Middle frontal gyrus (tissue), 1 donor: ENCODE data around the gene C1orf74.
A peak's percentile ranks its signal among the peaks of the same experiment; 100 is the strongest.

Experiments
- DNase-seq: peaks from one replicate; pipeline ENCODE4 v3.0.0-alpha.2; 2015; ENCODE audit warnings: low spot score; ENCODE audit errors: extremely low spot score

The C1orf74 gene

GRCh38 chr1:209747580-209748262 lies 36.6 kb downstream of the C1orf74 start:
- DNase-seq = peak; percentile 60

- DNase-seq = no peak
Measured at GRCh38 chr1:209746451-209747165, 37.8 kb downstream of the C1orf74 start.

DNA sequence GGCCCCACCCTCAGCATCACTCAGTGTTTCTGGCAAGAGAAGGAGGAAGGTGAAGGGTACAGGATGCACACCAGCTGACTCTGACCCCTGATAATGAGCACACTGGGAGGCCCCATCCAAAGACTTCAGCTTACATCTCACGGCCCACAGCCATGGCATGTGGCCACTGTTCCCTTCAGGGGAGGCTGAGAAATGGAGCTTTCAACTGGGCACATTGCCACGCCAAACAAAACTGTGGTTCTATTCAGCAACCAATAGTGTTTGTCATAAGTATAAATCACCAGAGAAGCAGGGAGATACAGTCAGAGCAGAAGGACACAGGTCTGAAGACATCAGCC lies 41.2 kb downstream of the C1orf74 start:
- DNase-seq = no peak

GRCh38 chr1:209742409-209743144 lies 41.8 kb downstream of the C1orf74 start:
- no peak for DNase-seq

DNA sequence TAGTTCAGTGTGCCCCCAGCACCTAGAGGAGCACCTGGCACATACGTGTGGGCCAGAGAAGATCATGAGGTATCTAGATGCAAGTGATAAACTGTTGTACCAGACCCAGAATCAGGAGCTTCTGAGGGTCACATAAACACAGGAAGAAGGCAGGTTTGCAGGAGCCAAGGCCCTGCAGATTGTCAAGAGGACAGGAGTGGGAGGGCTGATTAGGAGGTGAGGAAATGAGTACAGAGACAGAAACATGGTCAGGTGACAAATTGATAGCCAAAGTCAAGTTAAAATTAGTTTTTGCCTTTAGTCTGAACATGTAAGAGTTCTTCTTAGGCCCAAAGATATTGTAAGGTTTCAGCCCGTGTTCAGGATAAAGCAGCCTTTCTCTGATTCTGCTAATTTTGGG lies 42.5 kb downstream of the C1orf74 start:
- no peak for DNase-seq

GRCh38 chr1:209741193-209741592 lies 43.2 kb downstream of the C1orf74 start:
- no peak for DNase-seq

DNA sequence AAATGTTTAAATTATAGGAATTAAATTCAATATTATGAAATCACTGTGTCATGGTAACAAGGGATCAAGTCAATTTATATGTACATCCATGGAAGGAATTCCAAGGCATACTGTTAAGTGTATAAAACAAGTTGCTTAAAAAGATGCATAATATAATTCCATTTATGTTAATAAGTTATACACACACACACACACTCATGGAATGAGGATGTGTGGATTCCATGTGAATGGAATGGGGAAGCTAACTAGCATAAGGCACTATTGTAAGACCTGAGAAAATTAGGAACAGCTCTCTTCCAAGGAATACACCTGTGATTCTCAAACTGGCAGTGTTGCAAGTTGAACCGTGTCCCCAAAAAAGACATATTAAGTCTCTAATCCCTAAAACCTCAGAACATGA lies 46.1 kb downstream of the C1orf74 start:
- no peak for DNase-seq

DNA sequence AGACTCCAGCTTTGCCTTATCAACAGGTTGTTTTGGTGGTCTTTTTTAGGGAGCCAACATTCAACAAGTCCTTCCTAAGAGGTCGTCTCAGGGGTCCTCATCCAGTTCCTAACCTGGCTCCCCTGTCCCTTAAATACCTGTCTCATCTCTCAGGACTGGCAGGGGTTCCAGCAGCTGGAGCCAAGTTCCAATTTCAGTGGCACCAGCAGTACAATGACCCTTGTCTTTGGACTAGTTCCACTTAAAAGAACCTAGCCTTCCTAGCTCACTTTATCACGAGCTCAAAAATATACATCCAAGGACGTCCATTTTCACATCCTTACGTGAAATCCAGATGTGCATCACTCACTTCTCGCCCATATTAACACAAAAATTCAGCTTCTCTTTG lies 47.2 kb downstream of the C1orf74 start:
- no peak for DNase-seq

DNA sequence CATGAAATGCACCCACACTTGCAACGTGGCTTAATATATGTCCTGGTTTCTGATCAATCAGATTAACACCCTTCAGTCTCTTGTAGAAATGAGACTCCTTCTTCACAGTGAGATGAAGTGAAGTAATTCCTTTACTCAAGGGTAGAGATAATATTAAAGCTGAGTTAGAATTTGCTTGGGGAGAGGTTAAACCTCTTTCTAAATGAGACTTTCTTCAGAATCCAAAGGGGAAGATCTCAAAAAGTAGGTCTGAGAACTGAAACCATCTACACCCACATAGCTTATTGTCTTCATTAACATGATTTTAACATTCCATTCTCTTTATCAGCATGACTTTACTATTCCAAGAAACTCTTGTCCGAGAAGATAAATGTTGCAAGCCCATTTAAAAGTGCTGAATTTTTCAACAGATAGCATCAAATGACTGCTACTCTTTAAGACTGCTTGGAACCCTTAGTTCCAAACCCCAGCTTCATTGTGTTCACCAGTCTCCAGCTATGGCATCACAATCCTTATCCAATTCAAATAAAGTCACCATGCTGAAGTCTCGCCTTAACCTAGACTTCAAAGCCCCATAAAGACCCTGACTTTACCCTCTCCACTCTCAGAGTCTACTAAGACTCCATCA lies 47.8 kb downstream of the C1orf74 start:
- DNase-seq = no peak

DNA sequence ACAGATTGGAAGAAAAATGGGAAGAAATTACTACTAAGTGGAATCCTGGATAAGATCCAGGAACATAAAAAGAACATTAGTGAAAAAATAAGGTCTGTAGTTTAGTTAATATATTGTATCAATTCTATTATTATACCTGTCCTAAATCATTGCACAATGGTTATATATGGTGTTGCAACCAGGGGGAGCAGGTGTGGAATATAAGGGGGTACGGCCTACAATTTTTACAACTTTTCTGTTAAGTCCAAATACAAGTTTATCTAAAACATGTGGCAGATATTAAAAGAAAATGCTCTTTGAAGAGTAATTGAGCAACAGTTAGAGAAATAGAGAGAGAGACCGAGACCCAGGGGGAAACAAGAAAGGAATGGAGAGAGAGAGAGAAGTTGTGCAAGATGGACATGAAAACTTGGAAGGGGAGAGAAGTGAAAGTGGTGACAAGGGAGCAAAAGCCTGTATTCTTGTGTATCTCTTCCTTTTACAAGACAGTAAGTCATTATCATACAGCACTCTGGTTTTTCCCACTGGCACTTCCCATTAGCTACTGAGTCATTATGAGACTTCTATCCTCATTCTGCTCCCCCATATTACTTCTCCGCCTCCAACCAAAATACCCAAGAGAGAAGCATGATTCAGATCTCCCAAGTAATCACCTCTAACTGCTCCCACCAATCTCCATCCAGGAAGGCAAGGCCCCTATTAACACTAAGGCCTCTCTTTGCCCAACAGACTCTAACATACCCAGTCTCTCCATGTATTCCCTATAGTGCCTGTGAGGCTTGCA lies 50.8 kb downstream of the C1orf74 start:
- no peak for DNase-seq

GRCh38 chr1:209732725-209733124 lies 51.6 kb downstream of the C1orf74 start:
- no peak for DNase-seq

- DNase-seq = no peak
Measured at GRCh38 chr1:209729436-209729835, 54.9 kb downstream of the C1orf74 start.
